D721Med (cell line): ENCODE measurements around the gene SMIM8.
"Not testable (repeated sequence)": the region's sequence is repeated elsewhere in the genome, so short reads cannot be mapped to it uniquely, and the experiment has no call there.

Experiments used
- DNase-seq: peaks from one replicate; pipeline ENCODE4 v3.0.0; 2011; ENCODE audit warnings: low spot score; ENCODE audit not compliant: insufficient read length
- FAIRE-seq: peaks from 2 replicates; lab custom pipeline; 2011; peaks lifted over from hg19 to GRCh38; lab: Jason Lieb, UNC
- CTCF ChIP-seq: IDR thresholded peaks from 2 replicates; pipeline ENCODE4 v1.5.1; 2012; ENCODE audit warnings: mild to moderate bottlenecking, control low read depth; ENCODE audit not compliant: insufficient read depth; ENCODE audit errors: missing control alignments

SMIM8 gene

GRCh38 chr6:87282743-87283142 lies 39.6 kb upstream of the SMIM8 start:
- DNase-seq, result no peak
- FAIRE-seq, result peak; percentile 16
- no peak for TF ChIP-seq CTCF

DNA sequence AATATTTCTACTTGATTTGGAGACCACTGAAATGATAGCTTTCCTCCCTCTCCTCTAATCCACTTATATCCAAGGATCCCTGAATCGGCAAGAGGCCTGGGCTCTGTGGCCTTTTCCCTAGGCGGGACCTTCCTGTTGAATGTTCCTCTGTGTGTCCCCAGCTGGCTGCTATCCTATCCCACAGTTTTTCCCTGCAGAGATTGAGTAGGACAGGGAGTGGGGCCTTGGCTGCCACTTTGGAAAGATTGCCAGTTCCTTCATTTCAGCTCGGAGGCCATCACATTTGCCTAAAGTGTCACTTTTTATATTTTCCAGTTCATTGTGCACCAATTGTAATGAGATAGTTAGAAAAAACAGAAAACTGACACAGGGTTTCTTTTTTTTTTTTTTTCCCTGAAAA lies 38.9 kb upstream of the SMIM8 start:
- no peak for TF ChIP-seq CTCF
- FAIRE-seq, result no peak
- no peak for DNase-seq

DNA sequence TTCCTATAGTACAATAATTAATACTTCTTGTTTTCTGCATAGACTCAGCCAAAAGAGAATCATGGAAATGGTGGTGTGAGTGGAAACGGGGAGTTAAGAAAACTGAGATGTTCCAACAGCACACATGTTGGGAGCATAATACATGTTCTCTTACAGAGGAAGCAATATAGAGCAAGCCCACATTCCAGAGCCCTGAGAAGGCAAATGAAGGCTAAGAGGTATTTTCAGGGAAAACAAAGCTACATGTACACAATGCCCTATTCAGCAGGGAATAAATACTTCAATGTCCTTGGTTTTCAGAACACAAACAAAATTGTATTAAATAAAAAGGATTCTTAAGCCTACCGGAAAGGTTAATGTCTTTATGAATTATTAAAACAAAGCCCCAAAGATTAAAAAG lies 35.1 kb upstream of the SMIM8 start:
- TF ChIP-seq CTCF, result no peak
- DNase-seq (no peak), FAIRE-seq (no peak)

DNA sequence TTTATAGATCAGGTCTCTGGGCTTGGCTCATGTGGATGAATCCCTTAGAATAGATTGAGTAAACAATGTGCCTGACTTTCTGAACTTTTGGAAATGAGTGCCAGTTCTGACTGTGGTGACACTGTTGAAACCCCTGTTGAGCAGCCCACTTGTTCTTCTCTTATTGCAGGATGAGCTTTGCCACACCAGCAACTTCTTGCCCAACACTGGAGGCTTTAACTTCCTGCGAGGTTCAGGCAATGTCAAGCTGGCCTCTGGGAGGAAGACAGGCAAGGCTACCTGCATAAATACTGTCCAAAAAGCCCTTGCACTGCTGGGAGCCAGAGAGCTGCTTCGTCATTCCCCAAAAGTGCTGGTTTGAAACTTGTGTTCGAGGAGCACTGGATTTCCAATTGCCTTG lies 32.8 kb upstream of the SMIM8 start:
- FAIRE-seq (no peak), DNase-seq (no peak)
- no peak for TF ChIP-seq CTCF

- DNase-seq (no peak), FAIRE-seq (no peak)
- no peak for TF ChIP-seq CTCF
These were observed 30.5 kb upstream of the SMIM8 start for GRCh38 chr6:87291883-87292282.

- DNase-seq (no peak), FAIRE-seq (no peak)
- TF ChIP-seq CTCF, result no peak
These were observed 28.9 kb upstream of the SMIM8 start for GRCh38 chr6:87293526-87293925.

GRCh38 chr6:87297119-87297518 lies 25.3 kb upstream of the SMIM8 start:
- DNase-seq (no peak), FAIRE-seq (no peak)
- TF ChIP-seq CTCF, result no peak

DNA sequence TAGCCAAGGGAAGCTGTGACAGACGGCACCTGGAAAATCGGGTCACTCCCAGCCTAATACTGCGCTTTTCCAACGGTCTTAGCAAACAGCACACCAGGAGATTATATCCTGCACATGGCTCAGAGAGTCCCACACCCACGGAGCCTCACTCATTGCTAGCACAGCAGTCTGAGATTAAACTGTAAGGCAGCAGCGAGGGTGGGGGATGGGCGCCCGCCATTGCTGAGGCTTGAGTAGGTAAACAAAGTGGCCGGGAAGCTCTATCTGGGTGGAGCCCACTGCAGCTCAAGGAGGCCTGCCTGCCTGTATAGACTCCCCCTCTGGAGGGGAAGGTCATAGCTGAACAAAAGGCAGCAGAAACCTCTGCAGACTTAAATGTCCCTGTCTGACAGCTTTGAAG lies 21.1 kb upstream of the SMIM8 start:
- DNase-seq, FAIRE-seq: not testable (repeated sequence)
